Adipocyte (in vitro differentiated cells): ENCODE data around the gene PRSS27.

ENCODE experiments used
- DNase-seq: peaks from one replicate; pipeline ENCODE4 v3.0.0-alpha.2; 2015; ENCODE audit warnings: low read depth
- H3K27me3 ChIP-seq: replicated peaks from 2 replicates; pipeline ENCODE4 v1.7.0; 2013; ENCODE audit warnings: mild to moderate bottlenecking, low read length, moderate library complexity; ENCODE audit not compliant: control insufficient read depth, insufficient read depth
- H3K36me3 ChIP-seq: 2 replicates; pipeline ENCODE4 v1.7.0; 2013; ENCODE audit warnings: low read length, mild to moderate bottlenecking, moderate library complexity; ENCODE audit not compliant: control insufficient read depth, insufficient read depth, severe bottlenecking
- H3K4me1 ChIP-seq: 2 replicates; pipeline ENCODE4 v1.7.0; 2013; ENCODE audit warnings: mild to moderate bottlenecking, low read length, moderate library complexity; ENCODE audit not compliant: control insufficient read depth, insufficient read depth
- H3K4me3 ChIP-seq: 2 replicates; pipeline ENCODE4 v1.7.0; 2013; ENCODE audit warnings: mild to moderate bottlenecking, low read length, moderate library complexity
- H3K9ac ChIP-seq: 2 replicates; pipeline ENCODE4 v1.7.0; 2013; ENCODE audit warnings: mild to moderate bottlenecking, low read length, moderate library complexity
- H3K9me3 ChIP-seq: 2 replicates; pipeline ENCODE4 v1.7.0; 2013; ENCODE audit warnings: mild to moderate bottlenecking, low read length, moderate library complexity; ENCODE audit not compliant: control insufficient read depth

PRSS27 gene

DNA sequence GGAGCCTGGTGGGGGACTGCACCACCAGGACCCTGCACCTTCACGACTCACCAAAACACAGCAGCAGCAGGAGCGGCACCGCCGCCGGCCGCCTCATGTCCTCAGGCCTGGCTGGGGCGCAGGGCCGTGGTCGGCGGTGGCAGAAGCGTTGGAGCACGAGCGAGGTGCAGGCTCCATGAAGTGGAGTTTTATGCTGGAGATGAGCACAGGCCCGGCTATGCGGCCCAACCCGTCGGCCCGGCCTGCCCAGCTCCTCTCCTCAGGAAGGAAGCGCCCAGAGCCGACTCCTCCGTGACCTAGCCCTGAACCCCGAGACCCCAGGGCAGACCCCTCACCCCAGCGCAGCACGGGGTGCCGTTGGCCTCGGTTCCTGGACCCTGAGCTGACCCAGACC, at the start of gene PRSS27:
PRSS27 (minus strand) TSS at position 161 of the 394 bp plus-strand sequence; CDS start at position 97, 64 bp downstream.
- H3K27me3 ChIP-seq = no peaks in the 10 kb centered on the region
- H3K9me3 ChIP-seq = no peaks in the 10 kb centered on the region
- no peaks in the 10 kb centered on the region for H3K36me3 ChIP-seq
- peaks cover 5% of the 10 kb centered on the region for H3K4me1 ChIP-seq
- peak within 1 kb of the TSS; percentile 76 for H3K4me3 ChIP-seq
- H3K9ac ChIP-seq = peak within 1 kb of the TSS; percentile 77
- DNase-seq = no peak

GRCh38 chr16:2769675-2770056, 49.6 kb upstream of the PRSS27 start:
- Histone ChIP-seq H3K36me3 (peaks cover 95% of the 10 kb centered on the region), H3K27me3 (no peaks in the 10 kb centered on the region)
- DNase-seq = no peak

GRCh38 chr16:2769100-2769529, 49.1 kb upstream of the PRSS27 start:
- Histone ChIP-seq H3K4me1 (peaks cover 49% of the 10 kb centered on the region), H3K36me3 (peaks cover 95% of the 10 kb centered on the region), H3K9ac (peak overlapping the region; percentile 49), H3K27me3 (no peaks in the 10 kb centered on the region), H3K9me3 (no peaks in the 10 kb centered on the region), H3K4me3 (peak overlapping the region; percentile 33)
- DNase-seq = no peak

More at GRCh38 chr16:2769675-2770056, 49.6 kb upstream of the PRSS27 start:
- Histone ChIP-seq H3K4me1 (peaks cover 49% of the 10 kb centered on the region), H3K9ac (peak overlapping the region; percentile 19), H3K4me3 (peak overlapping the region; percentile 33), H3K9me3 (no peaks in the 10 kb centered on the region)

DNA sequence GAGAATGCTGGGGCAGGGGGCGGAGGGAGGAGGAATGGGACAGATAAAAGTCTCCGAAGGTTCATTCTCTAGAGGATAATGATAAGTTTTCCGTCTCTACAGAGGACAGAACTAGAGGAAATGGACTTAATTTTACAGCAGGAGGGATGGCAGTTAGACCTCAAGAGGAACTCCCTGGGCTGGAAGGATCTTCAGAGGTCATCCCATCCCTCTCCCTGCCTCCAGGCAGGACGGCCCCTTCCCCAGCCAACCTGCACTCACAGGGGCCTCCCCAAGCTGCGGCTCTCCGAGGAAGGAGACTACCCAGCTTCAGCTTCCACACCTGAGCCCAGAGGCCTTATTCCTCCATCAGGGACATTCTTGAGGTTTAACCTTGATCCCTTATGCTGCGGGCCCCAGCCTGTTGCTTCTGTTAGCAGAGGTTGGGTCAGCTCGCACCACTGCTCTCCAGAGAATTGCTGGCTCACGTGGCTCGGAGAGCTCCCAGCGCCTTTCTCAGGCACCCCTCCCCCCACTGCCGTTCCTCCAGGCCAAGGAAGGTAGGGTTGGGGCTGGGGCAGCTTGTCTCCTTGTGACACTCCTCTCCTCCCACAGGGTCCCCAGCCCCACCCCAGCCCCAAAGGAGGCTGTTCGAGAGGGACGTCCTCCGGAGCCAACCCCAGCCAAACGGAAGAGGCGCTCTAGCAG, 48.5 kb upstream of the PRSS27 start:
- peaks cover 49% of the 10 kb centered on the region for H3K4me1 ChIP-seq
- no peak for DNase-seq
- no peaks in the 10 kb centered on the region for H3K27me3 ChIP-seq
- no peaks in the 10 kb centered on the region for H3K9me3 ChIP-seq
- peak overlapping the region; percentile 33 for H3K4me3 ChIP-seq
- H3K9ac ChIP-seq = peak overlapping the region; percentile 49
- H3K36me3 ChIP-seq = peaks cover 95% of the 10 kb centered on the region

GRCh38 chr16:2767891-2768290, 47.9 kb upstream of the PRSS27 start:
- H3K36me3 ChIP-seq = peaks cover 95% of the 10 kb centered on the region
- peak overlapping the region; percentile 16 for H3K9ac ChIP-seq
- H3K4me1 ChIP-seq = peaks cover 47% of the 10 kb centered on the region
- no peak overlapping the region for H3K4me3 ChIP-seq
- H3K9me3 ChIP-seq = no peaks in the 10 kb centered on the region
- DNase-seq = no peak
- H3K27me3 ChIP-seq = no peaks in the 10 kb centered on the region

DNA sequence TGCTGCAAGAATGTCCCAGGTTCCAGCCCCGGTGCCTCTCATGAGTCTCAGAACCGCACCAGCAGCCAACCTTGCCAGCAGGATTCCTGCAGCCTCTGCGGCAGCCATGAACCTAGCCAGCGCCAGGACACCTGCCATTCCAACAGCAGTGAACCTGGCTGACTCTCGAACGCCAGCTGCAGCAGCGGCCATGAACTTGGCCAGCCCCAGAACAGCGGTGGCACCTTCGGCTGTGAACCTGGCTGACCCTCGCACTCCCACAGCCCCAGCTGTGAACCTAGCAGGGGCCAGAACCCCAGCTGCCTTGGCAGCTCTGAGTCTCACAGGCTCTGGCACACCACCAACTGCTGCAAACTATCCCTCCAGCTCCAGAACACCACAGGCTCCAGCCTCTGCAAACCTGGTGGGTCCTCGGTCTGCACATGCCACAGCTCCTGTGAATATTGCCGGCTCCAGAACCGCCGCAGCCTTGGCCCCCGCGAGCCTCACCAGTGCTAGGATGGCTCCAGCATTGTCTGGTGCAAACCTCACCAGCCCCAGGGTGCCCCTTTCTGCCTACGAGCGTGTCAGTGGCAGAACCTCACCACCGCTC, 47.2 kb upstream of the PRSS27 start:
- Histone ChIP-seq H3K36me3 (peaks cover 98% of the 10 kb centered on the region), H3K9ac (peak overlapping the region; percentile 16), H3K27me3 (no peaks in the 10 kb centered on the region), H3K9me3 (no peaks in the 10 kb centered on the region), H3K4me3 (no peak overlapping the region), H3K4me1 (peaks cover 45% of the 10 kb centered on the region)
- no peak for DNase-seq

- Histone ChIP-seq H3K27me3 (no peaks in the 10 kb centered on the region), H3K4me3 (no peak overlapping the region), H3K9ac (no peak overlapping the region), H3K4me1 (peaks cover 45% of the 10 kb centered on the region), H3K36me3 (peaks cover 99% of the 10 kb centered on the region), H3K9me3 (no peaks in the 10 kb centered on the region)
- no peak for DNase-seq
Measured at GRCh38 chr16:2766430-2767139, 46.6 kb upstream of the PRSS27 start.

DNA sequence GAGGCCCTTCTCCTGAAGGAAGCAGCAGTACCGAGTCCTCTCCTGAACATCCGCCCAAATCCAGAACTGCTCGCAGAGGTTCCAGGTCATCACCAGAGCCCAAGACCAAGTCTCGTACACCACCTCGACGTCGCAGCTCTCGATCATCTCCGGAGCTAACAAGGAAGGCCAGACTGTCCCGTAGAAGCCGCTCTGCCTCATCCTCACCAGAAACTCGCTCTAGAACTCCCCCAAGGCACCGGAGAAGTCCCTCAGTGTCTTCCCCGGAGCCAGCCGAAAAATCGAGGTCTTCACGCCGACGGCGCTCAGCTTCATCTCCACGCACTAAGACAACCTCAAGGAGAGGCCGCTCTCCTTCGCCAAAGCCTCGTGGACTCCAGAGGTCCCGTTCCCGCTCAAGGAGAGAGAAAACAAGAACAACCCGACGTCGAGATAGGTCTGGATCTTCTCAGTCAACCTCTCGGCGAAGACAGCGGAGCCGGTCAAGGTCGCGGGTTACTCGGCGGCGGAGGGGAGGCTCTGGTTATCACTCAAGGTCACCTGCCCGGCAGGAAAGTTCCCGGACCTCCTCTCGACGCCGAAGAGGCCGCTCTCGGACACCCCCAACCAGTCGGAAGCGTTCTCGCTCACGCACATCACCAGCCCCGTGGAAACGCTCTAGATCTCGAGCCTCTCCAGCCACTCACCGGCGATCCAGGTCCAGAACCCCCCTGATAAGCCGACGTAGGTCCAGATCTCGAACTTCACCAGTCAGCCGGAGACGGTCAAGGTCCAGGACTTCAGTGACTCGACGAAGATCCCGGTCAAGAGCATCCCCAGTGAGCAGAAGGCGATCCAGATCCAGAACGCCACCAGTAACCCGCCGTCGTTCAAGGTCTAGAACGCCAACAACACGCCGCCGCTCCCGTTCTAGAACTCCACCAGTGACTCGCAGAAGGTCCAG, 45.7 kb upstream of the PRSS27 start:
- no peak for DNase-seq
- H3K27me3 ChIP-seq = no peaks in the 10 kb centered on the region
- H3K9me3 ChIP-seq = no peaks in the 10 kb centered on the region
- peaks cover 100% of the 10 kb centered on the region for H3K36me3 ChIP-seq
- no peak overlapping the region for H3K9ac ChIP-seq
- H3K4me3 ChIP-seq = no peak overlapping the region
- peaks cover 43% of the 10 kb centered on the region for H3K4me1 ChIP-seq

DNA sequence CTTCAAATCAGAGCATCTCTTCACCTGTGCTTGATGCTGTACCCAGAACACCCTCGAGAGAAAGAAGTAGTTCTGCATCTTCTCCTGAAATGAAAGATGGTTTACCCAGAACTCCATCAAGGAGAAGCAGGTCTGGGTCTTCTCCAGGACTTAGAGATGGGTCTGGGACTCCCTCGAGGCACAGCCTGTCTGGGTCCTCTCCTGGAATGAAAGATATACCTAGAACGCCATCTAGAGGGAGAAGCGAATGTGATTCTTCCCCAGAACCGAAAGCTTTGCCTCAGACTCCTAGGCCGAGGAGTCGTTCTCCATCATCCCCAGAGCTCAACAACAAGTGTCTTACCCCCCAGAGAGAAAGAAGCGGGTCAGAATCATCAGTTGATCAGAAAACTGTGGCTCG, 44.7 kb upstream of the PRSS27 start:
- Histone ChIP-seq H3K27me3 (no peaks in the 10 kb centered on the region), H3K36me3 (peaks cover 100% of the 10 kb centered on the region)
- no peak for DNase-seq

GRCh38 chr16:2763173-2763572, 43.1 kb upstream of the PRSS27 start:
- no peaks in the 10 kb centered on the region for H3K9me3 ChIP-seq
- peaks cover 26% of the 10 kb centered on the region for H3K4me1 ChIP-seq
- H3K27me3 ChIP-seq = no peaks in the 10 kb centered on the region

More for the DNA sequence above, 44.7 kb upstream of the PRSS27 start:
- no peak overlapping the region for H3K9ac ChIP-seq
- peaks cover 33% of the 10 kb centered on the region for H3K4me1 ChIP-seq
- no peaks in the 10 kb centered on the region for H3K9me3 ChIP-seq
- no peak overlapping the region for H3K4me3 ChIP-seq

More at GRCh38 chr16:2763173-2763572, 43.1 kb upstream of the PRSS27 start:
- no peak for DNase-seq
- H3K9ac ChIP-seq = no peak overlapping the region
- peaks cover 100% of the 10 kb centered on the region for H3K36me3 ChIP-seq
- H3K4me3 ChIP-seq = no peak overlapping the region
